HepG2 (cell line): ENCODE data around the gene LSS. TPM values are rescaled to one million over a fixed set of nuclear protein-coding genes. Genes with fewer than 3 reads are reported as not detected.

Source experiments
- ADNP ChIP-seq: sonication (generic); formaldehyde crosslinking; IDR thresholded peaks from 2 replicates; pipeline ENCODE4 v1.4.0; 2020; ENCODE audit warnings: missing genetic modification reagents
- AGO2 ChIP-seq: fragments of 200-400 bp; formaldehyde crosslinking; optimal IDR thresholded peaks from 2 replicates; pipeline ENCODE3; 2017; ENCODE audit warnings: mild to moderate bottlenecking, low read depth, low read length, moderate library complexity
- ASH2L ChIP-seq: fragments of 300-600, 200-600 bp; sonication (generic); IDR thresholded peaks from 2 replicates; pipeline ENCODE4 v1.7.0; 2017; ENCODE audit warnings: low read depth, mild to moderate bottlenecking, moderate library complexity, mixed read lengths, low read length; ENCODE audit not compliant: insufficient read length
- BCL6 ChIP-seq: IDR thresholded peaks from 2 replicates; pipeline ENCODE4 v1.6.1; 2016; ENCODE audit warnings: missing genetic modification reagents, missing compliant biosample characterization
- GATAD2A ChIP-seq: IDR thresholded peaks from 2 replicates; pipeline ENCODE4 v1.6.1; 2016
- HNRNPK ChIP-seq: fragments of 200-400 bp; formaldehyde crosslinking; IDR thresholded peaks from 2 replicates; pipeline ENCODE4 v1.6.1; 2018; ENCODE audit warnings: low read length, low read depth, moderate library complexity, mild to moderate bottlenecking; ENCODE audit not compliant: poor library complexity, severe bottlenecking
- JUN ChIP-seq: sonication (generic); formaldehyde crosslinking; IDR thresholded peaks from 2 replicates; pipeline ENCODE4 v1.4.0; 2020; ENCODE audit warnings: mild to moderate bottlenecking, missing genetic modification reagents
- KDM4B ChIP-seq: sonication (generic); formaldehyde crosslinking; IDR thresholded peaks from 2 replicates; pipeline ENCODE4 v1.4.0; 2020; ENCODE audit warnings: missing genetic modification reagents
- KDM5B ChIP-seq: sonication (generic); formaldehyde crosslinking; IDR thresholded peaks from 2 replicates; pipeline ENCODE4 v1.4.0; 2020; ENCODE audit warnings: missing genetic modification reagents, mild to moderate bottlenecking, borderline replicate concordance
- PATZ1 ChIP-seq: sonication (generic); formaldehyde crosslinking; IDR thresholded peaks from 2 replicates; pipeline ENCODE4 v1.4.0; 2020; ENCODE audit warnings: missing genetic modification reagents
- PHF5A ChIP-seq: IDR thresholded peaks from one replicate; pipeline ENCODE4 v1.6.1; 2018; ENCODE audit warnings: low read depth, missing genetic modification reagents; ENCODE audit not compliant: unreplicated experiment
- SAP130 ChIP-seq: IDR thresholded peaks from 2 replicates; pipeline ENCODE4 v1.6.1; 2016; ENCODE audit warnings: low read depth
- ZBTB40 ChIP-seq, 2 experiments: fragments of 450-650 bp in 1 of 2; sonication (generic) in 1 of 2; formaldehyde crosslinking in 1 of 2; IDR thresholded peaks; 2 replicates each; pipeline versions ENCODE4 v1.6.1 to v1.8.0; 2016 to 2022; ENCODE audit warnings: antibody characterized with exemption in 1 of 2, mild to moderate bottlenecking in 1 of 2, missing genetic modification reagents in 1 of 2
- ZBTB7B ChIP-seq: sonication (generic); formaldehyde crosslinking; IDR thresholded peaks from 2 replicates; pipeline ENCODE4 v1.4.0; 2020; ENCODE audit warnings: missing genetic modification reagents
- ZNF12 ChIP-seq: sonication (generic); formaldehyde crosslinking; IDR thresholded peaks from 2 replicates; pipeline ENCODE4 v1.5.0; 2020; ENCODE audit warnings: missing genetic modification reagents
- ZNF790 ChIP-seq: sonication (generic); formaldehyde crosslinking; IDR thresholded peaks from 2 replicates; pipeline ENCODE4 v1.8.0; 2022; ENCODE audit warnings: missing genetic modification reagents, mild to moderate bottlenecking, borderline replicate concordance
- polyA plus RNA-seq, 8 experiments: library from polyadenylated mRNA; depleted of rRNA in 3 of 8; stranded (reverse) in 7 of 8; unstranded in 1 of 8; fragments of >200 nt; fragmentation: Illumina TruSeq in 4 of 8; extraction: Trizol in 4 of 8; gene quantifications; 2 replicates each; pipeline versions ENCODE4 v1.2.1 to v1.2.3, GENCODE V29; 2011 to 2016; ENCODE audit warnings: low read depth in 4 of 8, missing spikeins in 1 of 8, mixed read lengths in 1 of 8; ENCODE audit not compliant: insufficient read depth in 1 of 8
- total RNA-seq, 5 experiments: library from RNA; depleted of rRNA; stranded (reverse); fragments of >200 nt; fragmentation: Illumina TruSeq; extraction: Trizol; gene quantifications; 2 replicates each; pipeline ENCODE4 v1.2.3, GENCODE V29; 2016; ENCODE audit warnings: low read depth in 1 of 5

LSS gene
- total and polyA plus RNA-seq, 2 of the 13 experiments (the other 11 are each of a cell fraction or from before 2014, with no cell fraction given) = 72.6 to 113 TPM

DNA sequence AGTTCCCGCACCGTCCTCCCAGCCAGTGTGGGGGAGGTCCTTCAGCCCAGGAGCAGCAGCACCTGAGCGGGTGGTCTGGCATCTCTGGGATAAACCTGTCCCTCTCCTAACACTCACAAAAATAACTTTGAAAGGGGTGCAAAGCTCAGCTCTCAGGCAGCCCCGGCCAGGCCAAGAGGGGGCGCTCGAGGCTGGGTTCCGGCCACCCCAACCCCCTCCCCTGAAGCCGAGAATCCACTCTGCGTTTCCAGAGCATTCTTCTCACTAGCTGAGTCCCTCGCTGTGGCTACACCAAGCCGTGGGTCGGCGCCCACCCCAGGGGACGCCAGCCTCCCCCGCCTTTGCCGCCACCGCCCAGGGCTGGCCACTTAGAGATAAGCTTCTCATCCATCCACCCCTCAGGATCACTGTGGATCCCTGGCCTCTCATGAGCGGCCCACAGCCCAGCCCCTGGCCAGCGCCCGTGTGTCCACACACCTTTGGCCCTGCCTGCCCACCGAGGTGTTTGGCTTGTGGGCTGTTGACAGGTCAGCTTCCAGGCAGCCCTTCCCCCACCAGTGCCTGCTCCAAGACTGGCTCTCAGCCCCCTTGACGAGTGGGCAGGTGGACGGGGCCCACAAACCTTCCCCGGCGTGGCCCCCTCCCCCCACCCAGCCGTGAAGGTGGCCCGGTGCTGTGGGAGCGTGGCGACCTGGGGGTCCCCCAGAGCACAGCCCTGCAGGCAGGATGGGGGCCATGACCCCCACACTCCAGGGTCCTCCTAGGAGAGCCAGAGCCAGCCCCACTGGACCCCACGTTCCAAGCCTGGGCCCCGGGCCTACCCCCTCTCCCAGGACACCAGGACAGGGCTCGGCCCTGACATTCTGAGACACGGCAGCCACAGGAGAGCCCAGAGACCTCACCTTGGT is 75.1 kb downstream of the LSS start (continued):
- no peak for TF ChIP-seq ZBTB40 (IDR thresholded peaks at IDR 0.05)
- TF ChIP-seq ZBTB40 (CRISPR knock-in tag; IDR thresholded peaks at IDR 0.05) = no peak
- TF ChIP-seq PHF5A = no peak
- no peak for TF ChIP-seq ADNP (CRISPR knock-in tag)
- peak; percentile 66 for TF ChIP-seq GATAD2A (CRISPR knock-in tag)
- TF ChIP-seq KDM5B (CRISPR knock-in tag) = no peak
- 0 out of 2 replicates have a peak, but pooled peaks have one; percentile 77 for TF ChIP-seq ZNF790 (CRISPR knock-in tag)
- TF ChIP-seq KDM4B = no peak
- no peak for TF ChIP-seq HNRNPK
- no peak for TF ChIP-seq ZNF12 (CRISPR knock-in tag)
- no peak for TF ChIP-seq JUN
- no peak for TF ChIP-seq ASH2L
- TF ChIP-seq BCL6 (CRISPR knock-in tag) = peak; percentile 56; the same call in 1 of the 2 replicates
- peak; percentile 85 for TF ChIP-seq SAP130
- TF ChIP-seq PATZ1 = peak; percentile 71
- TF ChIP-seq AGO2 = peak; percentile 22
- TF ChIP-seq ZBTB7B (CRISPR knock-in tag) = peak; percentile 74; the same call in 1 of the 2 replicates
